Heart left ventricle (tissue), 16 donors: ENCODE measurements around the gene RNF207. TPM values are rescaled to one million over a fixed set of nuclear protein-coding genes. Genes with fewer than 3 reads are reported as not detected.

ENCODE experiments used
- ATAC-seq, 4 donors: fragments of 200-7000 bp; cut with Tn5 transposase; one replicate each; pipeline ENCODE4 v1.9.1; 2020 to 2022; ENCODE audit warnings: moderate library complexity in 4 of 4, mild to moderate bottlenecking in 3 of 4, moderate number of reproducible peaks in 1 of 4
- DNase-seq, 5 donors: peaks; one replicate each; pipeline ENCODE4 v3.0.0-alpha.2; 2020
- H3K27ac ChIP-seq, 12 donors: fragments of 200-600 bp; sonication (generic) in 4 of 12; one replicate each; pipeline versions ENCODE4 v1.5.0 to v1.8.0; 2016 to 2022; ENCODE audit warnings: mild to moderate bottlenecking in 2 of 12
- H3K27me3 ChIP-seq, 9 donors: fragments of 200-600 bp; sonication (generic) in 2 of 9; one replicate each; pipeline versions ENCODE4 v1.5.1 to v1.8.0; 2016 to 2022; ENCODE audit warnings: mild to moderate bottlenecking in 3 of 9
- H3K36me3 ChIP-seq, 9 donors: fragments of 200-600 bp; sonication (generic) in 2 of 9; one replicate each; pipeline versions ENCODE4 v1.5.0 to v1.8.0; 2018 to 2022; ENCODE audit warnings: mild to moderate bottlenecking in 2 of 9
- H3K4me1 ChIP-seq, 12 donors: fragments of 200-600 bp; sonication (generic) in 4 of 12; one replicate each; pipeline versions ENCODE4 v1.5.0 to v1.8.0; 2016 to 2022; ENCODE audit warnings: mild to moderate bottlenecking in 3 of 12
- H3K4me3 ChIP-seq, 12 donors: fragments of 200-600 bp; sonication (generic) in 4 of 12; one replicate each; pipeline versions ENCODE4 v1.5.0 to v1.8.0; 2017 to 2022; ENCODE audit warnings: mild to moderate bottlenecking in 9 of 12, moderate library complexity in 4 of 12
- H3K9me3 ChIP-seq, 12 donors: fragments of 200-600 bp; sonication (generic) in 4 of 12; one replicate each; pipeline versions ENCODE4 v1.5.0 to v1.8.0; 2016 to 2022; ENCODE audit warnings: mild to moderate bottlenecking in 1 of 12
- CTCF ChIP-seq, 12 donors: fragments of 200-600 bp; sonication (generic) in 4 of 12; IDR thresholded peaks; one replicate each; pipeline versions ENCODE4 v1.5.0 to v1.8.0; 2018 to 2022; ENCODE audit warnings: antibody characterized with exemption in 12 of 12, mild to moderate bottlenecking in 5 of 12
- POLR2A ChIP-seq, 2 donors: fragments of 450-650 bp; IDR thresholded peaks; one replicate each; pipeline ENCODE4 v1.6.1; 2017; ENCODE audit warnings: antibody characterized with exemption in 2 of 2, mild to moderate bottlenecking in 2 of 2, moderate library complexity in 2 of 2
- WGBS, 4 donors: extraction: QIAGEN DNeasy Blood & Tissue Kit in 2 of 4; methylation state at CpG; one replicate each; pipeline versions ENCODE4 v1.1.5 to v1.1.7; 2013 to 2018; 5-methylcytosine and 5-hydroxymethylcytosine counted together
- intact Hi-C, 10 donors: fragments of 100-400 bp; cut with DNase I; formaldehyde crosslinking; loops; one replicate each; pipeline versions ENCODE4 v1.11.1 to v1.14.2; 2022
- polyA plus RNA-seq, 2 donors: library from polyadenylated mRNA; stranded (reverse); fragments of 200-250 nt; gene quantifications; one replicate each; pipeline ENCODE4 v1.2.3, GENCODE V29; 2013
- total RNA-seq, 9 donors: library from RNA; depleted of rRNA in 2 of 9; stranded (reverse); fragments of >200 nt in 2 of 9; fragmentation: NEBNext Ultra II Directional in 3 of 9; extraction: Animal tissue kit (Norgen Biotek cat#: 25700) in 3 of 9; gene quantifications; one replicate each; pipeline versions ENCODE4 v1.1.0 to v1.2.4, GENCODE V29; 2016 to 2023
- donor health status: ischemic (EF 13 %, LVEDD 7.1; RV severe dilation, severe dysfunction).
- donor health status: healthy with polysubstance abuse.
- donor health status: DM: no; HTN: yes; CAD: no.
- donor health status: DM: no; HTN: no; CAD: no.
- donor health status: ischemic (EF 25% LVEDD 6.9; RV normal size, moderate dysfunction).
- donor health status: ischemic (EF 25% LVEDD 5.7; RV mildly dilated, moderate dysfunction).
- donor health status: healthy.
- donor health status: DM: yes; HTN: yes; CAD: no.
- donor health status: ischemic (EF 35%, LVEDD 5.7; RV mildly dilated, moderate dysfunction).
- donor health status: nonischemic (EF 11% LVEDD 7.7; RV severe dilation, severe dysfunction).
- donor health status: DM: yes; HTN: yes; CAD: no.
- donor health status: PGD.
- donor health status: ischemic (EF 29% LVEDD 5.4; RV normal size, mild dysfunction).
- donor health status: nonischemic (EF 23%, LVEDD 6.1; RV moderate dilation, normal function).

Gene RNF207
- total and polyA plus RNA-seq, 11 donors = 10.6 to 126 (median 58.2) TPM

GRCh38 chr1:6241107-6241886 is 35.4 kb downstream of the RNF207 start:
- H3K27me3 ChIP-seq = peaks cover 35 to 73% (median 59%) of the 10 kb centered on the region in 9 donors
- intact Hi-C loops = loop anchor here in 5 of 10 donors (5.0 to 10.0 kb wide), 5 partner anchors 34 to 199 kb away; partner anchors contain the start of gene RNF207 (in 3 of the 5)
- H3K9me3 ChIP-seq = no peaks in the 10 kb centered on the region
- TF ChIP-seq POLR2A (IDR thresholded peaks at IDR 0.05) = no peak
- no peak for TF ChIP-seq CTCF (IDR thresholded peaks at IDR 0.05)
- ATAC-seq (no peak), DNase-seq (no peak)
- WGBS, 4 donors = 28 to 44% (median 37%) methylated on average over 17 to 33 of the region's 33 CpGs
- H3K27ac ChIP-seq = no peak overlapping the region
- peak overlapping the region in 1 of 12 donors; percentile 4 for H3K4me3 ChIP-seq
- H3K4me1 ChIP-seq = peaks cover 0 to 36% (median 20%) of the 10 kb centered on the region in 12 donors
- H3K36me3 ChIP-seq = no peaks in the 10 kb centered on the region

- Histone ChIP-seq H3K27ac (no peak overlapping the region), H3K4me1 (peaks cover 0 to 41% (median 24%) of the 10 kb centered on the region in 12 donors), H3K4me3 (peak overlapping the region in 9 of 12 donors; percentile 2 to 27 (median 12)), H3K36me3 (no peaks in the 10 kb centered on the region), H3K9me3 (no peaks in the 10 kb centered on the region), H3K27me3 (peaks cover 35 to 81% (median 62%) of the 10 kb centered on the region in 9 donors)
- ATAC-seq (no peak), DNase-seq (no peak)
- TF ChIP-seq POLR2A (IDR thresholded peaks at IDR 0.05) (no peak), CTCF (IDR thresholded peaks at IDR 0.05) (no peak)
- intact Hi-C loops = loop anchor here in 5 of 10 donors (5.0 to 10.0 kb wide), 5 partner anchors 35 to 200 kb away; partner anchors contain the start of gene RNF207 (in 3 of the 5)
- 1 to 3% (median 1%) methylated on average over 31 to 99 of the region's 99 CpGs for WGBS, 4 donors
Measured at GRCh38 chr1:6241887-6242740, 36.2 kb downstream of the RNF207 start.

- TF ChIP-seq POLR2A (IDR thresholded peaks at IDR 0.05) = no peak
- no peak for TF ChIP-seq CTCF (IDR thresholded peaks at IDR 0.05)
- no peaks in the 10 kb centered on the region for H3K9me3 ChIP-seq
- ATAC-seq (no peak), DNase-seq (no peak)
- no peak overlapping the region for H3K27ac ChIP-seq
- H3K4me1 ChIP-seq = peaks cover 0 to 41% (median 24%) of the 10 kb centered on the region in 12 donors
- no peaks in the 10 kb centered on the region for H3K36me3 ChIP-seq
- H3K27me3 ChIP-seq = peaks cover 37 to 91% (median 62%) of the 10 kb centered on the region in 9 donors
- intact Hi-C loops = loop anchor here in 5 of 10 donors (5.0 to 10.0 kb wide), 5 partner anchors 36 to 201 kb away; partner anchors contain the start of gene RNF207 (in 3 of the 5)
- no peak overlapping the region for H3K4me3 ChIP-seq
- WGBS, 4 donors = 22 to 43% (median 32%) methylated on average over 18 to 20 of the region's 20 CpGs
Measured at GRCh38 chr1:6243053-6243834, 37.3 kb downstream of the RNF207 start.
